Ishikawa (cell line): ENCODE results near the gene VEGFD.

Experiments used
- CEBPB ChIP-seq: IDR thresholded peaks from 2 replicates; pipeline ENCODE4 v1.6.1; 2012
- CREB1 ChIP-seq: IDR thresholded peaks from 2 replicates; pipeline ENCODE4 v1.6.1; 2012; ENCODE audit warnings: low read depth
- EGR1 ChIP-seq: IDR thresholded peaks from 2 replicates; pipeline ENCODE4 v1.6.1; 2012
- EP300 ChIP-seq: IDR thresholded peaks from 2 replicates; pipeline ENCODE4 v1.6.1; 2012; ENCODE audit warnings: borderline replicate concordance
- FOXM1 ChIP-seq: IDR thresholded peaks from 2 replicates; pipeline ENCODE4 v1.6.1; 2012; ENCODE audit warnings: low read depth, borderline replicate concordance
- MAX ChIP-seq: IDR thresholded peaks from 2 replicates; pipeline ENCODE4 v1.6.1; 2012
- RAD21 ChIP-seq: IDR thresholded peaks from 2 replicates; pipeline ENCODE4 v1.6.1; 2012; ENCODE audit warnings: low read depth
- REST ChIP-seq: IDR thresholded peaks from 2 replicates; pipeline ENCODE4 v1.6.1; 2012; ENCODE audit warnings: low read depth, mild to moderate bottlenecking
- TAF1 ChIP-seq: IDR thresholded peaks from 2 replicates; pipeline ENCODE4 v1.6.1; 2012; ENCODE audit warnings: low read depth, mild to moderate bottlenecking
- TEAD4 ChIP-seq: IDR thresholded peaks from 2 replicates; pipeline ENCODE4 v1.6.1; 2012
- USF1 ChIP-seq: IDR thresholded peaks from 2 replicates; pipeline ENCODE4 v1.6.1; 2012
- YY1 ChIP-seq: IDR thresholded peaks from 2 replicates; pipeline ENCODE4 v1.6.1; 2012; ENCODE audit warnings: low read depth

GRCh38 chrX:15319075-15319474, 65.1 kb downstream of the VEGFD start:
- TF ChIP-seq MAX: no peak
- TF ChIP-seq EP300: no peak
- TF ChIP-seq YY1: no peak
- no peak for TF ChIP-seq TEAD4
- TF ChIP-seq TAF1: no peak
- TF ChIP-seq CREB1: no peak
- no peak for TF ChIP-seq RAD21
- TF ChIP-seq EGR1: no peak
- no peak for TF ChIP-seq USF1
- TF ChIP-seq FOXM1: no peak
- no peak for TF ChIP-seq REST
- no peak for TF ChIP-seq CEBPB
